B cell (primary cell): Measurements from ENCODE around the gene GAB3. TPM values are rescaled to one million over a fixed set of nuclear protein-coding genes. Genes with fewer than 3 reads are reported as not detected.
A peak's percentile ranks its signal among the peaks of the same experiment; 100 is the strongest.

Experiments used
- ATAC-seq: fragments of 200-7000 bp; cut with Tn5 transposase; one replicate; pipeline ENCODE4 v1.10.0; 2021; ENCODE audit warnings: low read depth, mild to moderate bottlenecking, moderate number of reproducible peaks, moderate library complexity
- CTCF ChIA-PET: fragments of 350-600 bp; sonication (Branson Sonifier 250); formaldehyde crosslinking; loops from one replicate; lab custom pipeline; 2021; ENCODE audit warnings: antibody characterized with exemption, inconsistent platforms; lab: Charles Lee
- POLR2A ChIA-PET: fragments of 350-600 bp; sonication (Branson Sonifier 250); formaldehyde crosslinking; loops from one replicate; lab custom pipeline; 2021; ENCODE audit warnings: antibody characterized with exemption; lab: Charles Lee
- DNase-seq: peaks from one replicate; pipeline ENCODE4 v3.0.0; 2013
- H2AFZ ChIP-seq: 2 replicates; pipeline ENCODE4 v1.6.1; 2012; ENCODE audit warnings: mild to moderate bottlenecking, low read depth, low read length; ENCODE audit not compliant: insufficient read depth, poor library complexity, severe bottlenecking
- H3K27ac ChIP-seq, 2 donors: 1 replicate in 1 of 2; 2 replicates in 1 of 2; pipeline ENCODE4 v1.5.1; 2012 to 2013; ENCODE audit warnings: low read length in 2 of 2, mild to moderate bottlenecking in 2 of 2, moderate library complexity in 1 of 2
- H3K27me3 ChIP-seq, 4 experiments: fragments of 200-600 bp in 1 of 4; sonication (generic) in 1 of 4; replicated peaks in 1 of 4; 1 replicate in 2 of 4; 2 replicates in 2 of 4; pipeline versions ENCODE4 v1.6.1 to v1.7.0; 2013 to 2016; ENCODE audit warnings: low read length in 3 of 4, mild to moderate bottlenecking in 2 of 4, mixed read lengths in 1 of 4, moderate library complexity in 1 of 4; ENCODE audit not compliant: insufficient read depth in 4 of 4, control insufficient read depth in 3 of 4; ENCODE audit errors: control extremely low read depth in 1 of 4
- H3K36me3 ChIP-seq, 2 experiments: replicated peaks in 1 of 2; 1 replicate in 1 of 2; 2 replicates in 1 of 2; pipeline versions ENCODE4 v1.6.1 to v1.7.1; 2013; ENCODE audit warnings: low read length in 1 of 2; ENCODE audit not compliant: insufficient read depth in 2 of 2, control insufficient read depth in 1 of 2; ENCODE audit errors: control extremely low read depth in 1 of 2, extremely low read depth in 1 of 2
- H3K4me1 ChIP-seq, 2 donors: fragments of 200-600 bp in 1 of 2; sonication (generic) in 1 of 2; 1 replicate in 1 of 2; 2 replicates in 1 of 2; pipeline versions ENCODE4 v1.5.1 to v1.6.1; 2013 to 2017; ENCODE audit warnings: low read length in 2 of 2; ENCODE audit not compliant: control insufficient read depth in 2 of 2, insufficient read depth in 2 of 2
- H3K4me2 ChIP-seq: replicated peaks from 2 replicates; pipeline ENCODE3; 2012; ENCODE audit warnings: mild to moderate bottlenecking, low read depth, low read length; ENCODE audit not compliant: poor library complexity, severe bottlenecking
- H3K4me3 ChIP-seq, 5 experiments: fragments of 200-600 bp in 1 of 5; sonication (generic) in 1 of 5; 1 replicate in 3 of 5; 2 replicates in 2 of 5; pipeline versions ENCODE4 v1.5.1 to v1.7.0; 2011 to 2016; ENCODE audit warnings: low read length in 4 of 5, mild to moderate bottlenecking in 4 of 5, low read depth in 2 of 5, control low read depth in 1 of 5, moderate library complexity in 1 of 5; ENCODE audit not compliant: insufficient read depth in 1 of 5; ENCODE audit errors: control extremely low read depth in 1 of 5, extremely low read depth in 1 of 5
- H3K79me2 ChIP-seq: fragments of 200-600 bp; sonication (generic); one replicate; pipeline ENCODE4 v1.6.0; 2016; ENCODE audit warnings: low read length; ENCODE audit not compliant: control insufficient read depth, insufficient read depth
- H3K9ac ChIP-seq: fragments of 200-600 bp; sonication (generic); 2 replicates; pipeline ENCODE4 v1.6.1; 2017; ENCODE audit warnings: mild to moderate bottlenecking, low read length, moderate library complexity
- H3K9me3 ChIP-seq, 3 donors: one replicate each; pipeline versions ENCODE4 v1.6.1 to v1.7.1; 2013; ENCODE audit warnings: low read length in 2 of 3; ENCODE audit not compliant: control insufficient read depth in 2 of 3, insufficient read depth in 1 of 3; ENCODE audit errors: control extremely low read depth in 1 of 3
- H4K20me1 ChIP-seq: 2 replicates; pipeline ENCODE4 v1.6.0; 2012; ENCODE audit warnings: mild to moderate bottlenecking, low read length; ENCODE audit not compliant: insufficient read depth, control insufficient read depth, poor library complexity, severe bottlenecking
- H3K27ac Mint-ChIP-seq: one replicate; pipeline ENCODE4 v1.8.0; 2021; ENCODE audit warnings: mixed read lengths
- H3K27me3 Mint-ChIP-seq: one replicate; pipeline ENCODE4 v1.8.0; 2021; ENCODE audit warnings: mixed read lengths
- H3K4me1 Mint-ChIP-seq: one replicate; pipeline ENCODE4 v1.8.0; 2021; ENCODE audit warnings: mixed read lengths
- H3K4me3 Mint-ChIP-seq: one replicate; pipeline ENCODE4 v1.8.0; 2021; ENCODE audit warnings: mixed read lengths
- H3K9me3 Mint-ChIP-seq: one replicate; pipeline ENCODE4 v1.8.0; 2022; ENCODE audit warnings: mixed read lengths; ENCODE audit not compliant: insufficient read depth
- EZH2 ChIP-seq: IDR thresholded peaks from 2 replicates; pipeline ENCODE4 v1.6.1; 2012; ENCODE audit warnings: borderline replicate concordance, low read depth, mild to moderate bottlenecking, moderate library complexity, low read length; ENCODE audit not compliant: insufficient read depth, poor library complexity, severe bottlenecking
- WGBS: methylation state at CpG from one replicate; pipeline ENCODE4 v1.1.5; 2013; ENCODE audit warnings: missing lambda C conversion rate; ENCODE audit not compliant: insufficient coverage; 5-methylcytosine and 5-hydroxymethylcytosine counted together
- intact Hi-C: fragments of 100-400 bp; cut with micrococcal nuclease; formaldehyde crosslinking; loops from one replicate; pipeline ENCODE4 v1.10.0; 2022
- polyA plus RNA-seq: library from polyadenylated mRNA; depleted of rRNA; stranded (reverse); fragments of >200 nt; gene quantifications from 2 replicates; pipeline ENCODE4 v1.2.3, GENCODE V29; 2012
- total RNA-seq, 2 donors: library from RNA; stranded (reverse); fragments of 120-200 nt in 1 of 2; gene quantifications; 1 replicate in 1 of 2; 2 replicates in 1 of 2; pipeline versions ENCODE4 v1.2.3 to v1.2.4, GENCODE V29; 2013 to 2022
- TF ChIP-seq, protein P1 (sequence below): fragments of 200-600 bp; IDR thresholded peaks from one replicate; pipeline ENCODE4 v1.8.0; 2022; ENCODE audit warnings: antibody characterized with exemption, mild to moderate bottlenecking

GAB3 gene
- total and polyA plus RNA-seq, 2 donors (not counting 1 experiment from before 2014, with no cell fraction given): 13.2 to 16.5 TPM

DNA sequence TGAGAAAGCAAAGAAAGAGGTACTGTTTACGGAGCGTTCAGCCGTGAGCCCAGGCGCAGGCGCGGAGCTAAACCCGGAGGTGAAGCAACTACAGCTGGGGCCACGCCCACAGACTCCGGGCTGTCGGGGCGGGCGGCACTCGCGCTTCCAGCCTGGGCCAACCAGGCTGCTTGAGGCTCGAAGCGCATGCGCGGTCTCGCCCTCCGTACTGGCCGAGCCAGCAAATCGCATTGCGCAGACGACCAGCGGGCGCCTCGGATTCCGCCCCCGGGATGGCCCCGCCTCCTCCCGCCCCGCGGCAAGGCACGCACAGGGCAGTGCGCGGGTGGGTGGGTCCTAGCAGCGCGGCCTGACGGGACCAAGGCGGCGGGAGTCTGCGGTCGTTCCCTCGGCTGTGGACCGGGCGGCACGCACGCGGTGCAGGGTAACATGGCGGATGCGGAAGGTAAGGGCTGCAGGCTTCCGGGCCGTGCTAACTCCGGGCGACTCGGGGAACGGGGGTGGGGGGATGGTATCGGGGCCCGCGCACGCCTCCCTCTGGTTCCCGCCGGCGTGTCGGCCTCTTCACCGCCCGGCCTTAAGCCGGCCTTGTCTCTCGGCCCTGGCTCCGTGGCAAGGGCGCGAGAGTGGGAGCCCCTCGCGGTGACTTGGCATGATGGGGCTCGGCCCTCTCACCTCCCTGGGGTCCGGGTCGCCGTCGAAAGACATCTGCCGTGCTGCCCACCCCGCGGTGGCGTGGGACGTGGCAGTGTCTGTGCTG is 11.8 kb upstream of the GAB3 start, which contains the start of gene DKC1:
Gene DKC1 (plus strand): TSS at position 328 of the 760 bp plus-strand sequence. CDS start 102 bp downstream, at position 430.
- H3K9me3 Mint-ChIP-seq: no peaks in the 10 kb centered on the region
- no peaks in the 10 kb centered on the region for H3K27me3 Mint-ChIP-seq
- H3K4me2 ChIP-seq: peak within 1 kb of the TSS; percentile 77
- DNase-seq (peak; percentile 96), ATAC-seq (peak; percentile 87)
- no peaks in the 10 kb centered on the region for H3K27me3 ChIP-seq
- peak within 1 kb of the TSS; percentile 61 for H3K9ac ChIP-seq
- ChIA-PET POLR2A (interaction anchor here (1.3 to 2.0 kb wide), 3 partner anchors 11 to 14 kb away, joined by 4 to 8 read pairs (median 4); partner anchors contain the start of gene GAB3), CTCF (interaction anchor here (2.0 to 2.9 kb wide), 2 partner anchors 12 to 14 kb away, joined by 9 to 24 read pairs; partner anchors contain the start of gene GAB3)
- H3K79me2 ChIP-seq: peaks cover 17% of the 10 kb centered on the region
- peaks cover 0 to 22% of the 10 kb centered on the region in 2 experiments for H3K36me3 ChIP-seq
- H3K27ac ChIP-seq: peak within 1 kb of the TSS; percentile 61 to 67
- TF ChIP-seq, protein P1, sequence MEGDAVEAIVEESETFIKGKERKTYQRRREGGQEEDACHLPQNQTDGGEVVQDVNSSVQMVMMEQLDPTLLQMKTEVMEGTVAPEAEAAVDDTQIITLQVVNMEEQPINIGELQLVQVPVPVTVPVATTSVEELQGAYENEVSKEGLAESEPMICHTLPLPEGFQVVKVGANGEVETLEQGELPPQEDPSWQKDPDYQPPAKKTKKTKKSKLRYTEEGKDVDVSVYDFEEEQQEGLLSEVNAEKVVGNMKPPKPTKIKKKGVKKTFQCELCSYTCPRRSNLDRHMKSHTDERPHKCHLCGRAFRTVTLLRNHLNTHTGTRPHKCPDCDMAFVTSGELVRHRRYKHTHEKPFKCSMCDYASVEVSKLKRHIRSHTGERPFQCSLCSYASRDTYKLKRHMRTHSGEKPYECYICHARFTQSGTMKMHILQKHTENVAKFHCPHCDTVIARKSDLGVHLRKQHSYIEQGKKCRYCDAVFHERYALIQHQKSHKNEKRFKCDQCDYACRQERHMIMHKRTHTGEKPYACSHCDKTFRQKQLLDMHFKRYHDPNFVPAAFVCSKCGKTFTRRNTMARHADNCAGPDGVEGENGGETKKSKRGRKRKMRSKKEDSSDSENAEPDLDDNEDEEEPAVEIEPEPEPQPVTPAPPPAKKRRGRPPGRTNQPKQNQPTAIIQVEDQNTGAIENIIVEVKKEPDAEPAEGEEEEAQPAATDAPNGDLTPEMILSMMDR: peak; percentile 25
- TF ChIP-seq EZH2: no peak
- WGBS: under 1% methylated on average over 70 of the region's 84 CpGs
- intact Hi-C loops: loop anchor here (1.0 kb wide), 2 partner anchors 11 to 43 kb away; partner anchors contain the start of genes GAB3 and MPP1
- peak within 1 kb of the TSS; percentile 93 for H3K27ac Mint-ChIP-seq
- peak within 1 kb of the TSS; percentile 69 for H2AFZ ChIP-seq
- H3K4me3 ChIP-seq: peak within 1 kb of the TSS; percentile 55 to 65 (median 63)
- peaks cover 8 to 13% of the 10 kb centered on the region in 2 donors for H3K4me1 ChIP-seq
- peaks cover 16% of the 10 kb centered on the region for H3K4me1 Mint-ChIP-seq
- H4K20me1 ChIP-seq: no peaks in the 10 kb centered on the region
- peak within 1 kb of the TSS; percentile 88 for H3K4me3 Mint-ChIP-seq
- no peaks in the 10 kb centered on the region for H3K9me3 ChIP-seq
